HG02840 (cell line): ENCODE data around the gene ZSWIM9.
A peak's percentile ranks its signal among the peaks of the same experiment; 100 is the strongest.

Source experiments
- ATAC-seq: cut with Tn5 transposase; IDR thresholded peaks from one replicate; pipeline ENCODE4 v1.9.1; 2021; ENCODE audit warnings: mild to moderate bottlenecking, moderate library complexity, moderate number of reproducible peaks; ENCODE audit not compliant: unreplicated experiment, low FRiP score

The ZSWIM9 gene

DNA sequence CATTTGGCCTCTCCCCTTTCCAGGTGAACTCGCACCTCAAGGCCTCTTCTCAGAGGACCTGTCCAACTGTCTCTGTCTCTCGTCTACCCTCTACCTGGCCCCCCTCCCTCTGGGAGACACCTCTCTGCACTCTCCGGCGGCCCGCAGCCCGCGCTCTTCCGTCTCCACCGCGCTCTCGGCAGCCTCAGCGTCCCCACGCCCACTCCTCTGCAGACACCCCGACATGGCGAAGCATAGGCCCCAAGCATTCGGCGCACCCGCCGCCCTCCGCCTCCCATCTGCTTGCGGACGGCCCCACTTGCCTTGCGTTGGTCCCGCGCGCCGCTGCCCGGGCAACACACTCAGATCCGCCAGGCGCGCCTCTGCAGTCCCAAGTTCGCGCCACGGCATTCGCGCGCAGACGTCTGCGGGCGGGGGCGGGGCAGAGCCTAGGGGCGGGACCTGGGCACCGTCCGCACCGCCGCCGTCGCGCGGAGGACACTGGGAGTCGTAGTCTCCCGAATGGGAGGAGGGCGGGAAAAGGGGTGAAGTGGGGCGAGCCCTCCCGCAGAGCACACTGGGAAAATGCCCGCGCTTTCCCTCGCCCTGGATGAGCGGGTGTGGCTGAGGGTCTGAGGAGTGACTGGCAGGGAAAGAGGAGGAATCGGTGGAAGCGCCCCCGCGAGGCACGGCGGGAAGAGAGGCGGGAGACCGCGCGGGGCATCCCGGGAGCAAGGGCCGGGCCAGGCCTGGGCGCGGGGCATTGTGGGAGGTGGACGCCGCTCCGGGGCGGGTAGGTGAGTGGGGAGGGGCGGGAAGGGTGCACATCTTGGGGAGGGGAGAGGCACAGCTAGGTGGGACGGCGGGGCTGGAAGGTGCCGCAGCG is at the start of gene ZSWIM9, which contains the start of gene LIG1:
Gene ZSWIM9 (plus strand): TSS at position 742 of the 865 bp plus-strand sequence. CDS start 1,123 bp downstream, outside the sequence.
Gene LIG1 (minus strand): TSS at position 406 of the 865 bp plus-strand sequence. CDS start 4,778 bp downstream, outside the sequence.
- peak; percentile 85 for ATAC-seq

DNA sequence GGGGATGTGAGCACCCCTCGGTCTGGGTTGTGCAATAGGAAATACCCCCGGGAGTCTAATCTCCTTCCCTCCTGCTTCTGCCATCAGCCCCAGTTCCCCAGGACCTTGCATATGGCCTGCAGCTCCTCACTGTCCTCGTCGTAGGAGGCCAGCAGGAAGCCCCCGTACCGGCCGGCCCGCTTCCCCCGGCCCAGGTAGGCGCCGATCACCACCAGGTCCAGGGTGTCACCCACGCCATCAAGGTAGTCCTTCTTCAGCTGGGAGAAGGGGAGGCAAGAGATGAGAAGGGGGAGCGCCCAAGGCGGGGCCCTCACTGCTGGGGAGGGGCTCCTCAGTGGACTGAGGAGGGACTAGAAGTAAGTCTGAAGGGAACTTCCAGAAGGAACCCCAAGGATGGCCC is 49.4 kb upstream of the ZSWIM9 start:
- ATAC-seq: no peak

DNA sequence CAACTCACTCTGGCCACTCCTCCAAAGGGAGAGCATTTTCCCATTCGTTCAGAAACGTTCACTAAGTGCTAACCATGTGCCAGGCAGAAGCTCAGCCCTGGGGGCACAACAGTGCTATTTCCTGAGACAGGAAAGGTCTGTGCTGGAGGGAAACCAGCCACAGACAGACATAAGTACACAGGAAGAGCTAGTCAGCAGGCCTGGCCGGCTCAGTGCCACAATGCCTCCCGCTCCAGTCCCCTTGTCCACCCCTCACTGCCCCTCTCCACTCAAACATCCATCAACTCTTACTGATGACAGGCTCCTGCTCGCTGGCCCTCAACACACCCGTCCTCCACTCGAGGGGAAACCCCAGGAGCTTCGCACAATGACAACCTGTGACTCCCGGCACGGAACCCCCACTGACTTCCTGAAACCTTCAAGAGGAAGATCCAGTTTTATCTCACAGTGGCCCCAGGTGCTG is 48.5 kb upstream of the ZSWIM9 start:
- ATAC-seq: no peak

DNA sequence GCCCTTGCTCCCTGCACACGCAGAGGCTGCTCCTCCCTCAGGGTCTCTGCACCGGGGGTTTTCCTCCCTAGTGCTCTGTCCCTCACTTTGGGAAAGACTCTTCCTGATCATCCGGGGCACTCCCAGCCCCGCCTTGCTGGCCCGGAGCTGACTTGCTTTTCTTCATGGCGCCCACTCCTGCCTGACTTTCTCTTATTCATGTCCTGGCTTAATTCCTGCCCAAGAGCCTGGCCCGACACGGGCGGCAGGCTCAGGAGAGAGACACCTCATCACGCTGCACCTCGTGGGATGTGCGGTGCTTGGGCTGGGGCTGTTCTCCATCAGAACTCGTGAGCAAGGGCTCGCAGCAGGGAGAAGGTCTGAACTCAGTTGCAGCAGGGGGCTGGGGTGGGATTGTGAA is 48.1 kb upstream of the ZSWIM9 start:
- no peak for ATAC-seq

DNA sequence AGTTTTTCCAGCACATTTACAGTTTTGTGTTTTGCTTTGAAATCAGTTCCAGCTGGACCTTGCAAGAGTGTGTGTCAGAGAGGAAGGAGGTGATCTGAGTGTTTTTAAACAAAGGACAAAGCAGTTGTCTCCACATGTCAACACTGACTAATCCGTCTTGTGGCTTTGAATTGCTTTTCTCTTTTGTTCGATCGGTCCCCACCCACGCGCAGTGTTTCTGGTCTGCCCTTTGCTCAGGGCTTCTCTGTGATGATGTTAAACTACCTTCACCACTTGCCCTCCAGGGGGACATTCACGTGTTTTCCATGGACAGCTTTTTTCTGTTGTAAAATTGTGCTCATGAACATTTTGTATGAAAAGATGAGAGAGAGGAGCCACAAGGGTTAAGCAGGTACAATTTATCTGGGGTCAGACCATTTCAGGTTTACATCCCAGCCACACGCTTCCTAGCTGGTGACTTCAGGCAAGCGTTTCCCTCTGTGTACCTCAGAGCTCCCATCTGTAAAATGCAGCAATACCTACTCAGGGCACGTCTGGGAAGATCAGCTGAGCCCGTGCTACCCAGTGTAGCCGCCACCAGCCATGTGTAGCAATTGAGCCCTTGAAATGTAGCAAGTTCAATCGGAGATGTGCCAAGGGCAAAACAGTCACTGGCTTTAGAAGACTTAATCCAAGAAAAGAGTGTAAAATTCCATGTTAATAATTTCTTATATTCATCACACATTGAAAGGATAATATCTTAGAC is 46.4 kb upstream of the ZSWIM9 start:
- no peak for ATAC-seq

DNA sequence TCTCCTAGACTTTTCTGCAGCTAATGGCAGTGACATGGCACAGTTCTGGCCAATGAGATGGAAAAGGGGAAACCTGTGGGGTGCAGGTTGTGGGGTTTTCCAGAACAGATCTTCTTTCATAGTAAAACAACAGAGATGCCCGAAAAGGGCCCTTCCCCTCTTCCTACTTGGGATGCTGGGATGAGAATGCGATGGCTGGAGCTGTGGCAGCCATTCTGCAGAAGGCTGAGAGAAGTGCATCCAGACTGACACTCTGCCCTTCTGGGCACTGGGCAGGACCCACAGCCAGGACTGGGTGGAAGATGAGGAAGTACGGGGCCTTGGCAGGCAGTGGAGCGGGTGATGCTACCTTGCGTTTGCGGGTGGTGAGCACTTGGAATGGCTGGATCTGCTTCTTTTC is 42.9 kb upstream of the ZSWIM9 start:
- no peak for ATAC-seq

DNA sequence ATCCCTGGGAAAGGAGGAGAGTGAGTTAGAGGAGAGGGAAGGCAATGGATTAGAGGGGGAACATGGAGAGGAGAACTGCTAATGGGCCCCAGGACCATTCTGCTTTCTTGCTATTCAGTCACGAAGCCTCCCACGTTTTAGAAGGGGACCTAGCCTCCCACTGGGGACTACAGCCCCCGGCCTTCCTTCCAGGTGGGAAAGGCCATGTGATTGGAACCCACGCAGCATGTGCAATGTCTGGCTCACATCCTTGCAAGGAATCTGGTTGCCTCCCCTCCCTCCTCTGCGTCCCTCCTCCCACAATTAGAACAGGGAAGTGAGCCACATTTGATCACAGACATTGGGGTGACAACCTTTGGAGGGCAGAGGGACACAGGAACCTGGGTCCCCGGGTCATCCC is 37.4 kb upstream of the ZSWIM9 start:
- ATAC-seq: no peak

DNA sequence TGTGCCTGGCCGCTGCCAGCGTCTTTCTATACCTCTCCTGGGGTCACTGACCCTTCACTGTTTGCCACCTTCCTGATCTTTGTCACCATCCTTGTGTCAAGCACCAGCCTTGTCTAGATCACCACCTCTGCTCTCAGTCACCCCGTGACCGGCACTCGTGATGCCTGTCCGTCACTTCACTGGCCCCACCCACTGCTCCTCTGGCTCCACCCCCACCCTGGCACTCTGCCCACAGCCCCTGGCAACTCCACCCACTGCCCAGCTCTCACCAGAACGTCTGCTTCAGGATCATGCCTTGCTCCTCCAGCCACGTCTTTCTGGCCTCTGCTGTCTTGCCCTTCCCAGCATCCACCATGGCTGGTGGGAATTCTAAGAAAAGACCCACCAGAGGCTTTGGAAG is 35.1 kb upstream of the ZSWIM9 start:
- ATAC-seq: no peak

DNA sequence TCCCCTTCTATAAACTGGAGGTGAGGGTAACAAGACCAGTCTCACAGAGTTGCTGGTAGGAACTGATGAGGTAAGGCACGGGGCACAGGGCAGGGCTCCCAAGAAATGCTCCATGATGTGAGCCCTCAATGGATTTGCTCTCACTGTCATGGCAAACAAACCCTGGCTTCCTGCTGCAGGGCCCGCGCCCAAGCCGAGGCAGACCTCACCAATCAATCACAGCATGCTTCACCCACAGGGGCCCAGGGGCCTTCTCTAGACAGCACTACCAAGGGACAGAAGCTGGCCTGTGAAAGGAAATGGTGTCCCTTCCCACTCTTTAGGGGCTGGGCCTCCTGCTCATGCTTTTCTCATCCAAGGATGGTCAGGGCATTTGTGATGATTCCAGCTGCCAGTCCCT is 33.9 kb upstream of the ZSWIM9 start:
- ATAC-seq: no peak

DNA sequence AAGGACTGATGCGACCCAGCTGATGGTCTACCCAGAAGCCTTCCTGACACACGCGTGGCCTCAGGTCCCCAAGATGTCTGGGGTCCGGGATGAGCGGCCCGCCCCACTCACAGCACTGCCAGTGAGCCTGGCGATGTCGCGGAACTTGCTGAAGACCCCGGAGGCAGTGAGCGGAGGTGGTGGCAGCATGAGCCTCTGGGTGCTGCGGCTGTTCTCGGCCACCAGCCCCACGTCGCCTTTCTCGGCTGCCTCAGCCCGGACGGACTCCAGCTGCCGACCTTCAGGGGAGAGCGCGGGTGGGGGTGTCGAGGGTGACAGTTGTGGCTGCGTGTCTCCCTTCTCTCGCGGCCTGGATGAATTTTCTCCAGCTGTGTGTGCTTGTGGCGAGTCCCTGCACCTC is 33.1 kb upstream of the ZSWIM9 start:
- ATAC-seq: no peak

DNA sequence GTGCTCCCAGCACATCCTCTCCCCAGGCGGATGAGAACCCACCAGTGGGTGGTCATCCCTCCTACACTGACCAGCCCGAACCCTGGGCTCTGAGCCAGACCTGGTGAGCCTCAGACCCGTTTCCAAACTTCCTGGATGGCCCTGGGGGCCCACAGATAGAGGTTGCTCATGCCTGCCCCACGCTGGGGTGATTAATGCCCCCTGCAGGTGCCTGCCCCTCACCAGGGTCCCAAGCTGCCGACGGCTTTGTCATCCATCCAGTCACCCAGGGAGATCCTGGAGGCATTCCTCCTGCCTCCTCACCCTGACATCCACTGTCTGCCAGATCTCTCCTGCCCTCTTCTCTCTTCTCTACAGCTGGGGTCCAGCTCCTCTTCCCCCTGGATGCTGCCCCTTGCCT is 31.4 kb upstream of the ZSWIM9 start:
- no peak for ATAC-seq

DNA sequence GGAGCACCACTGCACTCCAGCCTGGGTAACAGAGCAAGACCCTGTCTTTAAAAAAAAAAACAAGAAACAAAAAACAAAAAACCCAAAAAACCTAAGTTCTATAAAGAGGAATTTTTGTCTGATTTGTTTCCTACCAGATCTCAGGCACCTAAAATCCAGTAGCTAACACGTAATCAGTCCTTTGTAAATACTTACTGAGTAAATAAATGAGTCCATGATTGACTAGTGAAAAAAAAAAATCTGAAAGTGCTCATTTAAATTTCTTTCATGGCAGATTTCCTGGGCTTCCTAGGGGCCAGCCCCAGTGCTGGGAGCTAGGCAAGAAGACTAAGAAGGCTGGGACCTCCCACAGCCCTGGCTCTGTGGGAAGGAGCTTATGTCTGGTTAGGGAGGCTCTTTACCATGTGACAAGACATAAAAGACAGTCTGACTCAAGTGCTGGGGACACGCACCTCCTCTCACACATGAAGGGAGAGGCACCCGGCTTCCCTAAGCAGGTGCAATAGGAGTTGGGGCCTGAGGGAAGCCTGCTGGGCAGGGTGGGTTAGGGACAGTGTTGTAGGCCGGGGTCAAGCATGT is 22.8 kb upstream of the ZSWIM9 start:
- ATAC-seq: no peak

DNA sequence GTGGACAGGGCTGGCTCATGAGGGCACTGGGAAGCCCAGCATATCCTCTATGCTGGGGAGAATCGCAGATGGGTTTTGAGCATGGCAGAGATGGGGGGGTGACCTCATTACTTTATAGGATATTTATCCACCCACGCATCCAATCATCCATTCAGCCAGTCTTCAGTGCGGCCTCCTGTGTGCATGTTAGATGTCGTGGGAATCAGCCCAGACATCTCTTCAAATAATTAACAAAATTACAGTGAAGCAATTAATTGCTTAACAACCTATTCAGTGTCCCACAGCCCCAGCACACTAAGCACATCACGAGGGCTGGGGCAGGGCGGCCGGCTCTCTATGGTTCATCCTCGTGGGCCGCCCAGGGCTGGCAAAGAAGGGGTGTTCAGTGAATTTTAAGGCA is 21.9 kb upstream of the ZSWIM9 start:
- ATAC-seq: no peak

DNA sequence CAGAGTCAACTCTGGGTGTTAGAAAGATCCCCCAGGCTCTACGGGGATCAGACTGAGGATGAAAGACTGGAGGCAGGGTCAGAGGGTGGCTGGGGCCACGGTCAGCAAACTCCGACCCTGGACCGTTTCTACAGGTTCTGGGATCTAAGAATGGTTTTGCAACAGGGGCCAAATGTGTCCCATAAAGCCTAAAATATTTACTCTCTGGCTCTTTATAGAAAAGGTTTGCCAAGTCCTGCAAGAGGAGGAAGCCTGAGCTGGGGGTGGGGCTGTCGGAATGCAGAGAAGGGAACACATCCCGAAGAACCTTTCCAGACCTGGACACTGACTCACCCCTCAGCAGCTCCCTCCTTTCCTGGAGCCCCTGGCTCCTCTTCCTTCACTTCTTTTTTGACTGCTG is 21.1 kb upstream of the ZSWIM9 start:
- no peak for ATAC-seq

DNA sequence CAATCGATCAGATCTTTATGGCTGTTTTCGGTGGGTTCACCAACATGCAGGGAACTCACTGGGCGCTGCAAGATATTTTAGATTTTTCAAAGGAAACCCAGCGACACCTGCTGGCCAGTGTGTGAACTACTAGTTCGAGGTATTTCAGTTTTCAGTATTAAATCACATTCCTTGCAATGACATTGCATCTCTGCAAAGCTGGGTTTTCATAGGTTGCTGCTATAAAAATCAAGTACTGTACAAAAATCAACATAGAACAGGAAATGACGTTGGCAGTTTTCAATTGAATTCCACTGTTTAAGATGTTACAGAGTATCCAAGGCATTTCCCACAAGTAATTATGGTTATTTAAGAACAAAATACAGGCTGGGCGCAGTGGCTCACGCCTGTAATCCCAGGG is 17.9 kb upstream of the ZSWIM9 start:
- ATAC-seq: no peak

DNA sequence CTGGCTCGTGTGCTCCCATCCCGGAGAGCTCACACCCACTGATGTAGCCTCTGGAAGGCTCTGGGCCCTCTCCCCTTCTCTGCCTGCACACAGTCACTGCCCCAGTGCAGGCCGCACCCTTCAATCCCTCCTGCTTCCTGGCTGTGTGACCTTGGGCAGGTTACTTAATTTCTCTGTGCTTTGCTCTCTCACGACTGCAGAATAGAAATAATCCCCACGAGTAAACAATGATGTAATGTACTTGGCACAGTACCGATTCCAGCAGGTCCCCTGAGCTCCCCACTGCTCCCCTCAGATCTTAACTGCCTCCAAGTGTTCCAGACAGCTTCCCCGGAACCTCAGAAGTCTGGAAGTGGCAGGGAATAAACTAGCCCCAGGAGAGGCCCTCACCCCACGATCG is 16.5 kb upstream of the ZSWIM9 start:
- ATAC-seq: no peak

DNA sequence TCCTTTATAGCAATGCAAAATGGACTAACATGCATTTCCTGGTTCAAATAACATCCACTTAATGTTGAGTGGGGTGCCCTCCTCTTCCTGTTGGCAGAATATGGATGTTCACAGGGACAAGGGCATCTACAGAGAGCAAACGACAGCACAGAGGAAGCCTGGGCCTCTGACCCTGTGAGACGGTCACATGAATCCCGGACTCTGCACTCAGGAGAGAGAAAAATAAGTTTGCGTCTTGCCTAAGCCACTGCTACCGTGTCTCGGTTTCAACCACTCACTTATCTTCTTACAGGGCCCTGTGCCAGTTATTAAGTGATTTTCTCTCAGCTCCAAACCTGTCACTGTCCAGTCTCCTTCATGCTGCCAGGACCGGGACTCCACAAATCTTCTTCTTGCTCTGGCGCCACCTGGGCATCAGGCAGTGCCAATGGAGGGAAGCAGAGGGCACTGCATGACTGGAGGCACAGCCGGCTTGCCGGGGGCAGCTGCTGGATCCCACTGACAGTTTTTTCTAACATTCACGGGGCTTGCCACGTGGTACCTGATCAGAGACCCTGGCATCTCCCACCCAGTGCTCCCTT is 12.2 kb upstream of the ZSWIM9 start:
- ATAC-seq: no peak

DNA sequence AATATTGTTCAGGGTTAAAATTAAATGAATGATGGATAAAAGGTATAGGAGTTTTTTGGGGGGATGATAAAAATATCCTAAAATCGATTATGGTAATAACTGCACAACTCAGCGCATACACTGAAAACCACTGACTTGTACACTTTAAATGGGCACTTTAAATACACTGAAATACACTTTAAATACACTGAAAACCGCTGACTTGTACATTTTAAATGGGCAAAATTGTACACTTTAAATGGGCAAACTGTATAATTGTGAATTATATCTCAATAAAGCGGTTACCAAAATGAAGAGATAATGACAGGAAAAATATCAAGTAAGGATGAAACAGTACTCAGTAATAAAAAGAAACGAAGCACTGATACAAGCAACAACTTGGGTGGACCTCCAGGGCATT is 1.8 kb upstream of the ZSWIM9 start:
- no peak for ATAC-seq

DNA sequence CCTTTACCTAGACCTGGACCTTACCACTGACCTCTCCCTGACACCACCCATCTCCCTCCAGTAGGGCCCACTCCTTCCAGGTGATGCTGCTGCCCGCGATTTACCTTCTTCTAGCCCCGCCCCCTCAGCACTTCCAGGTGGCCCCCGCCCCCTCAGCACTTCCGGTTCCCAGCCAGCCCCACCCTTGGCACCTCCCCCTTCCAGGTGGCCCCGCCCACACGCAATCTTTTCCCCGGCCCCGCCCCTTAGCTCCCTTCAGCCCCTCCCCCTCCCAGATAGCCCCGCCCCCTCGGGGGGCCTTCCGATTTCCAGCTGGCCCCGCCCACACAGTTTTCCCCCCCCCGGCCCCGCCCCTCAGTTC is 922 bp upstream of the ZSWIM9 start:
- peak; percentile 12 for ATAC-seq

DNA sequence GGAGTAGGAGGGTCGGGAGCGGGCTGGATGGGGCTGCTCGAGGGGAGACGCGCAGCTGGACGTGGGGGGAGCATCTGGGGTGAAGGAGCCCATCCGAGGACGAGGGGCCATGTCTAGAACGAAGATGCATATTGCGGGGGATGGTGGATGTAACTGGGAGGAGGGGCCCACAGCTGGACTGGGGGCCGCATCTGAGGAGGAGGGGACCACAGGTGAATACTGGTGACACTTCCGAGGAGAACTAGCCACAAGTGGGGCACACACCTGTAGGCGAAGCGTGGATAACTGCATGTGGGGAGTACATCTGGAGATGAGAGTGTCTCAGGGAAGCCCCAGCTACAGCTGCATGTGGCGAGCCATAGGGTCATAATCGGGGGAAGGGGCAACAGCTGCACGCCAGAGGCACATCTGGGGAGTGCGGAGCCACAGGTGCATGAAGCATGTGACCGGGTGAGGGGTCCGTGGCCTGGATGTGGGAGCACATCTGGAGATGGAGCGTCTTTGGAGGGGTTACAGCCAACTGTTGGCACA is 402 bp downstream of the ZSWIM9 start:
- ATAC-seq: no peak

DNA sequence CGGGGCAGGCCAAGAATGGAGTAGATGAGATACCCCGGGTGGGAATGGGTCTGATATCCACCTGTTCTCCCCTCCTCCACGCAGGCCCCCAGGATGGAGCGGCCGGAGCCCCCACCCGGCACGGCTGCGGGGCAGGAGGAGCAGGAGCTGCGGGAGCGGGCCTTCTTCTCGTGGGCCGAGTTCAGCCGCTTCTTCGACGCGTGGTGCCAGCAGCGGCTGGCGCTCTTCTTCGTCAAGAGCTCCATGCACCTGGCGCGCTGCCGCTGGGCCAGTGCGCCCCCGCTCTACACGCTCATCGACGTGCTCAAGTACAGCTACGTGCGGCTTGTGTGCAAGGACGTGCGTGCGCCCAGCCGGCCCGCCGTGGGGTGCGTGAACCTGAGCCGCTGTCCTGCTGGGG is 1.2 kb downstream of the ZSWIM9 start:
- ATAC-seq: no peak
